H1 (cell line): ENCODE measurements around the gene NRXN2. TPM values are rescaled to one million over a fixed set of nuclear protein-coding genes. Genes with fewer than 3 reads are reported as not detected.
A peak's percentile ranks its signal among the peaks of the same experiment; 100 is the strongest.

ENCODE experiments used
- CTCF ChIA-PET: fragments of 300-600 bp; sonication (Branson Sonifier 250); formaldehyde crosslinking; loops from one replicate; lab custom pipeline; 2021; ENCODE audit not compliant: partially characterized antibody; lab: Charles Lee
- POLR2A ChIA-PET: fragments of 300-600 bp; sonication (Branson Sonifier 250); formaldehyde crosslinking; loops from one replicate; lab custom pipeline; 2021; ENCODE audit warnings: inconsistent platforms; ENCODE audit not compliant: partially characterized antibody; lab: Charles Lee
- DNase-seq, 2 experiments: peaks; one replicate each; pipeline versions ENCODE4 v3.0.0 to v3.0.0-alpha.2; 2010 to 2022; ENCODE audit warnings: low spot score in 2 of 2, low read depth in 1 of 2, mixed read lengths in 1 of 2
- FAIRE-seq: peaks from 2 replicates; lab custom pipeline; 2011; peaks lifted over from hg19 to GRCh38; lab: Jason Lieb, UNC
- H2AFZ ChIP-seq: 2 replicates; pipeline ENCODE4 v1.8.1; 2012; ENCODE audit warnings: low read length, inconsistent platforms
- H2AK5ac ChIP-seq: 2 replicates; pipeline ENCODE4 v1.6.1; 2013; ENCODE audit warnings: low read depth, low read length
- H2BK120ac ChIP-seq: replicated peaks from 2 replicates; pipeline ENCODE3; 2013; ENCODE audit warnings: low read depth, low read length, inconsistent platforms
- H2BK12ac ChIP-seq: 2 replicates; pipeline ENCODE4 v1.6.1; 2013; ENCODE audit warnings: low read depth, low read length
- H2BK15ac ChIP-seq: 2 replicates; pipeline ENCODE4 v1.6.1; 2013; ENCODE audit warnings: low read length
- H2BK20ac ChIP-seq: 2 replicates; pipeline ENCODE4 v1.6.1; 2013; ENCODE audit warnings: low read length
- H2BK5ac ChIP-seq: 2 replicates; pipeline ENCODE4 v1.6.1; 2013; ENCODE audit warnings: low read depth, low read length
- H3K14ac ChIP-seq: 2 replicates; pipeline ENCODE4 v1.6.1; 2013; ENCODE audit warnings: inconsistent platforms; ENCODE audit not compliant: insufficient read length
- H3K18ac ChIP-seq: 2 replicates; pipeline ENCODE4 v1.6.1; 2013; ENCODE audit warnings: low read length; ENCODE audit errors: extremely low read depth
- H3K23ac ChIP-seq: 2 replicates; pipeline ENCODE4 v1.6.1; 2013; ENCODE audit warnings: inconsistent platforms; ENCODE audit not compliant: insufficient read length
- H3K23me2 ChIP-seq: 2 replicates; pipeline ENCODE4 v1.6.1; 2013; ENCODE audit warnings: low read depth, low read length
- H3K27ac ChIP-seq: 2 replicates; pipeline ENCODE4 v1.6.1; 2011; ENCODE audit warnings: low read depth, low read length, inconsistent platforms
- H3K27me3 ChIP-seq, 4 experiments: replicated peaks in 1 of 4; 1 replicate in 1 of 4; 2 replicates in 3 of 4; pipeline versions ENCODE4 v1.6.1 to v1.8.1; 2011 to 2013; ENCODE audit warnings: low read length in 3 of 4, mild to moderate bottlenecking in 3 of 4, inconsistent platforms in 2 of 4, mixed read lengths in 2 of 4, moderate library complexity in 1 of 4; ENCODE audit not compliant: control insufficient read depth in 3 of 4, insufficient read depth in 3 of 4; ENCODE audit errors: extremely low read depth in 1 of 4
- H3K36me3 ChIP-seq, 4 experiments: 2 replicates each; pipeline versions ENCODE4 v1.6.1 to v1.8.1; 2011 to 2013; ENCODE audit warnings: mild to moderate bottlenecking in 4 of 4, low read length in 3 of 4, moderate library complexity in 2 of 4, control low read depth in 1 of 4, inconsistent platforms in 1 of 4; ENCODE audit not compliant: insufficient read depth in 4 of 4, control insufficient read depth in 2 of 4
- H3K4ac ChIP-seq: replicated peaks from 2 replicates; pipeline ENCODE3; 2013; ENCODE audit warnings: low read length, low read depth, mixed read lengths, inconsistent platforms; ENCODE audit not compliant: insufficient read length
- H3K4me1 ChIP-seq, 4 experiments: replicated peaks in 1 of 4; 1 replicate in 1 of 4; 2 replicates in 3 of 4; pipeline versions ENCODE4 v1.6.1 to v1.8.1; 2011 to 2013; ENCODE audit warnings: low read length in 3 of 4, inconsistent platforms in 2 of 4, mixed read lengths in 1 of 4; ENCODE audit not compliant: insufficient read depth in 4 of 4, control insufficient read depth in 3 of 4
- H3K4me2 ChIP-seq, 2 experiments: 2 replicates each; pipeline versions ENCODE4 v1.6.1 to v1.8.1; 2011 to 2013; ENCODE audit warnings: low read depth in 2 of 2, low read length in 2 of 2, control low read depth in 1 of 2, inconsistent platforms in 1 of 2, mild to moderate bottlenecking in 1 of 2; ENCODE audit not compliant: insufficient read depth in 1 of 2
- H3K4me3 ChIP-seq, 4 experiments: fragments of 200-600, 300-600 bp in 1 of 4; sonication (generic), shearing (Covaris generic), sonication (Bioruptor Twin) in 1 of 4; 2 replicates each; pipeline versions ENCODE4 v1.5.1 to v1.8.1; 2011 to 2016; ENCODE audit warnings: low read length in 4 of 4, low read depth in 3 of 4, control low read depth in 2 of 4, inconsistent platforms in 2 of 4, mild to moderate bottlenecking in 2 of 4, mixed read lengths in 1 of 4, moderate library complexity in 1 of 4; ENCODE audit not compliant: insufficient read depth in 2 of 4; ENCODE audit errors: extremely low read depth in 1 of 4
- H3K56ac ChIP-seq: replicated peaks from 2 replicates; pipeline ENCODE3; 2013; ENCODE audit warnings: low read depth, mild to moderate bottlenecking, mixed read lengths, low read length, inconsistent platforms; ENCODE audit not compliant: insufficient read length
- H3K79me1 ChIP-seq: 2 replicates; pipeline ENCODE4 v1.6.1; 2013; ENCODE audit warnings: low read depth, low read length, control low read depth
- H3K79me2 ChIP-seq, 2 experiments: 2 replicates each; pipeline versions ENCODE4 v1.6.1 to v1.8.1; 2012 to 2013; ENCODE audit warnings: low read length in 2 of 2, mild to moderate bottlenecking in 2 of 2, inconsistent platforms in 1 of 2; ENCODE audit not compliant: insufficient read depth in 2 of 2, control insufficient read depth in 1 of 2
- H3K9ac ChIP-seq, 4 experiments: replicated peaks in 1 of 4; 1 replicate in 1 of 4; 2 replicates in 3 of 4; pipeline versions ENCODE4 v1.6.1 to v1.8.1; 2011 to 2013; ENCODE audit warnings: low read depth in 3 of 4, low read length in 3 of 4, control low read depth in 2 of 4, mild to moderate bottlenecking in 2 of 4, moderate library complexity in 2 of 4, inconsistent platforms in 1 of 4; ENCODE audit errors: extremely low read depth in 1 of 4
- H3K9me3 ChIP-seq, 2 experiments: 2 replicates each; pipeline versions ENCODE4 v1.6.1 to v1.8.1; 2012 to 2013; ENCODE audit warnings: mild to moderate bottlenecking in 2 of 2, moderate library complexity in 2 of 2, control low read depth in 1 of 2, inconsistent platforms in 1 of 2, low read depth in 1 of 2, low read length in 1 of 2, mixed read lengths in 1 of 2; ENCODE audit not compliant: insufficient read depth in 2 of 2
- H4K20me1 ChIP-seq, 2 experiments: replicated peaks in 1 of 2; 2 replicates each; pipeline versions ENCODE3 to v1.8.1; 2011 to 2013; ENCODE audit warnings: inconsistent platforms in 2 of 2, low read length in 2 of 2, mild to moderate bottlenecking in 1 of 2; ENCODE audit not compliant: insufficient read depth in 2 of 2, control insufficient read depth in 1 of 2
- H4K5ac ChIP-seq: 2 replicates; pipeline ENCODE4 v1.6.1; 2013; ENCODE audit warnings: low read length, low read depth, mixed read lengths, inconsistent platforms; ENCODE audit not compliant: insufficient read length
- H4K8ac ChIP-seq: 2 replicates; pipeline ENCODE4 v1.8.0; 2013; ENCODE audit warnings: mild to moderate bottlenecking, moderate library complexity, low read length, inconsistent platforms; ENCODE audit not compliant: insufficient read depth; ENCODE audit errors: extremely low read depth
- H4K91ac ChIP-seq: replicated peaks from 2 replicates; pipeline ENCODE3; 2013; ENCODE audit warnings: low read length, mixed read lengths, inconsistent platforms; ENCODE audit not compliant: insufficient read length
- EZH2 ChIP-seq: fragments of 200-600 bp; sonication (generic); IDR thresholded peaks from 2 replicates; pipeline ENCODE4 v1.7.1; 2012; ENCODE audit warnings: low read depth, mild to moderate bottlenecking, moderate library complexity, low read length, inconsistent platforms; ENCODE audit not compliant: severe bottlenecking
- FOSL1 ChIP-seq: IDR thresholded peaks from 2 replicates; pipeline ENCODE4 v1.6.1; 2011; ENCODE audit warnings: mild to moderate bottlenecking, low read depth, low read length, moderate library complexity; ENCODE audit not compliant: insufficient read depth
- KDM4A ChIP-seq: IDR thresholded peaks from one replicate; pipeline ENCODE4 v1.7.1; 2012; ENCODE audit warnings: low read depth, mild to moderate bottlenecking, moderate library complexity, low read length, inconsistent platforms; ENCODE audit not compliant: severe bottlenecking
- KDM5A ChIP-seq: fragments of 200-600 bp; IDR thresholded peaks from 2 replicates; pipeline ENCODE4 v1.7.1; 2012; ENCODE audit warnings: mild to moderate bottlenecking, low read length, inconsistent platforms, mixed read lengths
- RAD21 ChIP-seq, 2 experiments: IDR thresholded peaks in 1 of 2; conservative IDR thresholded peaks in 1 of 2; 2 replicates each; pipeline ENCODE4 v1.6.1; 2011; ENCODE audit warnings: low read depth in 2 of 2, low read length in 2 of 2, improper control_type of control experiment in 1 of 2, inconsistent platforms in 1 of 2, mild to moderate bottlenecking in 1 of 2, moderate library complexity in 1 of 2
- RNF2 ChIP-seq: fragments of 200-900, 300-1000 bp; sonication (generic); IDR thresholded peaks from 2 replicates; pipeline ENCODE4 v1.7.1; 2016; ENCODE audit warnings: borderline replicate concordance, low read depth, mild to moderate bottlenecking, antibody characterized with exemption, low read length; ENCODE audit not compliant: poor library complexity, severe bottlenecking; ENCODE audit errors: missing control alignments
- SUZ12 ChIP-seq: fragments of 200-600 bp; sonication (generic); IDR thresholded peaks from 2 replicates; pipeline ENCODE4 v1.6.1; 2012; ENCODE audit warnings: mild to moderate bottlenecking, inconsistent platforms, low read length, moderate library complexity, mixed read lengths
- TEAD4 ChIP-seq: IDR thresholded peaks from 2 replicates; pipeline ENCODE4 v1.6.1; 2012; ENCODE audit warnings: low read depth, low read length, inconsistent platforms, mixed read lengths
- YY1 ChIP-seq: IDR thresholded peaks from 2 replicates; pipeline ENCODE4 v1.6.1; 2011; ENCODE audit warnings: low read depth, mild to moderate bottlenecking, low read length
- WGBS, 2 experiments: shearing (Covaris generic) in 1 of 2; methylation state at CpG; one replicate each; pipeline versions ENCODE4 v1.1.6 to v1.1.7; 2013 to 2015; ENCODE audit warnings: low lambda C conversion rate in 2 of 2, mixed read lengths in 2 of 2, inconsistent platforms in 1 of 2, low coverage in 1 of 2, missing lambda C conversion rate in 1 of 2; ENCODE audit not compliant: insufficient replicate concordance in 2 of 2, insufficient coverage in 1 of 2, insufficient read length in 1 of 2; ENCODE audit errors: extremely low coverage in 1 of 2, missing lambda C conversion rate in 1 of 2; 5-methylcytosine and 5-hydroxymethylcytosine counted together
- polyA plus RNA-seq, 7 experiments: library from polyadenylated mRNA; depleted of rRNA in 3 of 7; stranded (reverse) in 5 of 7; unstranded in 2 of 7; fragments of >200 nt in 5 of 7; fragments of 200-250 nt in 2 of 7; gene quantifications; 1 replicate in 5 of 7; 2 replicates in 1 of 7; 4 replicates in 1 of 7; pipeline versions ENCODE4 v1.2.1 to v1.2.3, GENCODE V29; 2011 to 2013; ENCODE audit warnings: missing spikeins in 2 of 7, mixed read lengths in 2 of 7
- total RNA-seq: library from RNA; stranded (reverse); fragmentation: NEBNext Ultra II Directional; extraction: Animal tissue kit (Norgen Biotek cat#: 25700); gene quantifications from 2 replicates; pipeline ENCODE4 v1.2.1, GENCODE V29; 2021
- TF ChIP-seq, protein P1 (sequence below): IDR thresholded peaks from 2 replicates; pipeline ENCODE4 v1.6.1; 2012; ENCODE audit warnings: inconsistent platforms

NRXN2 gene
- total and polyA plus RNA-seq, 2 of the 8 experiments (the other 6 are each of a cell fraction or from before 2014, with no cell fraction given), result 1.3 to 11.5 TPM

- DNase-seq (no peak), FAIRE-seq (no peak)
- H4K91ac ChIP-seq, result no peak overlapping the region
- no peaks in the 10 kb centered on the region for H3K79me2 ChIP-seq
- peaks cover 0 to 3% (median 0%) of the 10 kb centered on the region in 4 experiments; a peak in 1 of 8 replicates for H3K36me3 ChIP-seq
- no peak overlapping the region for H3K27ac ChIP-seq
- peaks cover 2 to 4% of the 10 kb centered on the region in 2 experiments for H4K20me1 ChIP-seq
- 5% methylated on average over 50 of the region's 111 CpGs; no CpG with 5 or more reads in 1 of the 2 experiments for WGBS, 2 experiments
- H2BK15ac ChIP-seq, result peak overlapping the region; percentile 95; the same call in 1 of the 2 replicates
- peaks cover 12 to 49% (median 33%) of the 10 kb centered on the region in 4 experiments for H3K27me3 ChIP-seq
- ChIA-PET CTCF (interaction anchor here (0.9 to 3.0 kb wide), 4 partner anchors 9 to 61 kb away, joined by 3 to 18 read pairs (median 7); no protein-coding TSS in a partner anchor), POLR2A (interaction anchor here (0.6 to 1.7 kb wide), 3 partner anchors 9 to 64 kb away, joined by 3 to 4 read pairs (median 3); partner anchors contain the start of gene NRXN2)
- peaks cover 12% of the 10 kb centered on the region; the same call in 1 of the 2 replicates for H3K23me2 ChIP-seq
- H2BK12ac ChIP-seq, result no peak overlapping the region
- no peak overlapping the region for H2AK5ac ChIP-seq
- no peak overlapping the region for H2BK20ac ChIP-seq
- H3K56ac ChIP-seq, result no peak overlapping the region
- H4K5ac ChIP-seq, result no peak overlapping the region
- peak overlapping the region; percentile 79; the same call in 1 of the 2 replicates for H4K8ac ChIP-seq
- H3K4me1 ChIP-seq, result peaks cover 12 to 28% (median 20%) of the 10 kb centered on the region in 4 experiments
- peak overlapping the region; percentile 28 to 55 (median 42) for H3K4me3 ChIP-seq
- H3K9me3 ChIP-seq, result no peaks in the 10 kb centered on the region
- H3K79me1 ChIP-seq, result no peaks in the 10 kb centered on the region; the same call in 1 of the 2 replicates
- H2BK120ac ChIP-seq, result no peak overlapping the region
- H3K4me2 ChIP-seq, result peak overlapping the region; percentile 66 to 80
- H3K9ac ChIP-seq, result no peak overlapping the region
- no peak overlapping the region for H3K23ac ChIP-seq
- H3K18ac ChIP-seq, result peak overlapping the region; percentile 32; the same call in 1 of the 2 replicates
- H3K4ac ChIP-seq, result no peak overlapping the region
- no peak overlapping the region for H3K14ac ChIP-seq
- H2BK5ac ChIP-seq, result no peak overlapping the region
- H2AFZ ChIP-seq, result peak overlapping the region; percentile 23; the same call in 1 of the 2 replicates
- TF ChIP-seq SUZ12 (peak; percentile 92; the same call in 1 of the 2 replicates), KDM5A (no peak), TEAD4 (no peak), FOSL1 (no peak), KDM4A (peak; percentile 73), RAD21 (IDR thresholded peaks at IDR 0.05 in 1 of 2, conservative IDR thresholded peaks at IDR 0.05 in 1 of 2; ENCODE audit: low read depth in 2 of 2, low read length in 2 of 2) (no peak), RNF2 (peak; percentile 23), YY1 (no peak), EZH2 (peak; percentile 83)
- TF ChIP-seq, protein P1, sequence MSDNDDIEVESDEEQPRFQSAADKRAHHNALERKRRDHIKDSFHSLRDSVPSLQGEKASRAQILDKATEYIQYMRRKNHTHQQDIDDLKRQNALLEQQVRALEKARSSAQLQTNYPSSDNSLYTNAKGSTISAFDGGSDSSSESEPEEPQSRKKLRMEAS, result peak; percentile 87
These were observed 9.8 kb downstream of the NRXN2 start for GRCh38 chr11:64713016-64713707.
